PC-3 (cell line): ENCODE measurements around the gene DYNLL1.

Experiments
- CTCF ChIP-seq: fragments of 300-600 bp; sonication (generic); conservative IDR thresholded peaks from 2 replicates; pipeline ENCODE4 v1.5.1; 2017; ENCODE audit warnings: antibody characterized with exemption, low read depth, mild to moderate bottlenecking, low read length
- EZH2 ChIP-seq: fragments of 300-600 bp; sonication (generic); IDR thresholded peaks from one replicate; pipeline ENCODE4 v1.6.1; 2017; ENCODE audit warnings: antibody characterized with exemption, mild to moderate bottlenecking, low read length; ENCODE audit not compliant: unreplicated experiment

DNA sequence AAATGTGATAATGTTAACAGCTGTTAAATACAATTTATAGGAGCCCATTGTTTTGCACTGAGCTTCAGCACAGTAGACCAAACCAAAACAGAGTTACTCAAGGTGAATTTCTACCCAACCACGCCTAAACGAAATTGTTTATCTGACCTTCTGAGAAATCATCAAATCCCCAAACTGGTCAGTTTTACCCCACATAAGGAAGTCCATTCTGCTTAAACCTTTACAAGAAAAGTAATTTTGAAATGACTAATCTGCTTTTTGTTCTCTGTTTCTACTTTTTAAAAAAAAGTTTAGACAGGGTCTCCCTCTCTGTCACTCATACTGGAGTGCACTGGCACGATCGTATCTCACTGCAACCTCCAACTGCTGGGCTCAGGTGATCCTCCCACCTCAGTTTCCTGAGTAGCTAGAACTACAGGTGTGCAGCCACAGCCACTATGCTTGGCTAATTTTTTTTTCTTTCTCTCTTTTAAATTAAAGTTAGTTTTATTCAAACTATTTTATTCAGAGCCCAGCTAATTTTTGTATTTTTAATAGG is 36.9 kb downstream of the DYNLL1 start:
- TF ChIP-seq CTCF (no peak), EZH2 (no peak)
